ENCODE data around the gene NSMCE1.

Gene NSMCE1

GRCh38 chr16:27195076-27195741 is 73.4 kb downstream of the NSMCE1 start:
- no peak for DNase-seq (ENCODE audit: low read depth in 2 of 2)

DNA sequence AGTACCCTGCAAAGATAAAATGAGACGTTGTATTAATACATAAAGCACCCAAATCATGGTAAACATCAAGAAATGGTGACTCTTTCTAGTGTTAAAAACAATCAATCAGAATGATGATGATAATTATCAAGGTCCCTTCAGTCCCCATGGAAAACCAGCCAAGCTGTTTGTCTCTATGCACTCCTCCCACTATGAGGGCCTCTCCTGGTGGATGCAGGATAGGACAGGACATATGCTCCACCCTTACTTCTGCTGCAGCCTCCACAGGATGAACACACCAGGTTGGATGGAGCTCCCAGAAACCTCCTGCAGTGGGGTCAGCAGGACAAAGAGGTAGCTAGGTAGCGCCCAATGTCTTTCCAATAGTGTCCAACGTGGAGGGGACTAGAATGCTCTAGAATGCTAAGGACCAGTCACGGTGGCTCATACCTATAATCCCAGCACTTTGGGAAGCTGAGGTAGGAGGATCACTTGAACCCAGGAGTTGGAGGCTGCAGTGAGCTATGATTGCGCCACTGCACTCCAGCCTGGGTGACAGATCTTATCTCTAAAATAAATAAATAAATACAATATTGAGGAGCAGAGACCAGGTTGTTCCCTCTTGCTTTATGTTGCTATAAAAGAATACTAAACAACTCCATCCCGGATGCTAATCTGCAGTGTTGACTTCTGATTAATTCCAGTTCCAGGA is 75.1 kb downstream of the NSMCE1 start:
- no peak for DNase-seq (ENCODE audit: low read depth in 2 of 2)

- DNase-seq (ENCODE audit: low read depth in 2 of 2): no peak
These were observed 77.1 kb downstream of the NSMCE1 start for GRCh38 chr16:27191352-27191924.

- DNase-seq (ENCODE audit: low read depth in 2 of 2): no peak
These were observed 78.2 kb downstream of the NSMCE1 start for GRCh38 chr16:27190316-27190871.

GRCh38 chr16:27189335-27189972 is 79.1 kb downstream of the NSMCE1 start:
- no peak for DNase-seq (ENCODE audit: low read depth in 2 of 2)

- DNase-seq (ENCODE audit: low read depth in 2 of 2): no peak
These were observed 79.9 kb downstream of the NSMCE1 start for GRCh38 chr16:27188633-27189032.

- DNase-seq (ENCODE audit: low read depth in 2 of 2): no peak
These were observed 82.8 kb downstream of the NSMCE1 start for GRCh38 chr16:27185776-27186130.

- no peak for DNase-seq (ENCODE audit: low read depth in 2 of 2)
These were observed 85.6 kb downstream of the NSMCE1 start for GRCh38 chr16:27182906-27183405.

DNA sequence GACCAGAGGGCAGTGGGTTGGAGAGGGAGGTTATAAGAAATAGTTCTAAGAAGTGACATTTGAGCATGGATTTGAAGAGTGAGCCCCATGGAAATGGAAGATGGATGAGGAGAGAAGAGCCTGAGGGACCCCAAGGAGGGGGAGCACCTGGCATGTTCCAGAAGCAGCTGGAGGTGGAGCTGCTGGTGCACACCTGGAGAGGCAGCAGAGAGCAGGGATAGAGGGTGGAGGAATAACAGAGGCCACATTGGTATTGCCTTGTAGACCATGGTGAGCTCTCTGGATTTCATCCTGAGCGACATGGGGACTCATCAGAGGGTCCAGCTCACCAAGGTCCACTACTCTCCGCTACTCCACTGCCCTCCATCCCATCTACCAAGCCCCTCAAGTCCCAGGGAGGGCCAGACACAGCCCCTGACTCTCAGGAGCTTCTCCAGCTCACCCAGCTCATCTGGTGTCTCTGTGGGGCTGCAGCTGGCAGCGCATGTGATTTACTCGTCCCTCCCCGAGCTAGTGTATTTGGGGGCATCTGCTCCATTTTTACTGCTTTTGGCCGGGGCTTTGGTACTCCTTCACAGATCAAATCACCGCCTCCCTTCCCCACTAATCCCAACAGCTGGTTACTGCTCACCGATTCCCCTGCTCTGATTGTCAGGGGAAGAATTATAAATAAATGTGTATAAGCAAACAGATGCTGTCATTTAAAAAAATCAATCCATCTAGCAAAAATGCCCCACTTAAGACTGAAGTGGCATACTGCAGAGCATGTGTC is 87.4 kb downstream of the NSMCE1 start:
- no peak for DNase-seq (ENCODE audit: low read depth in 2 of 2)

GRCh38 chr16:27179500-27180072 is 89.0 kb downstream of the NSMCE1 start:
- peak; percentile 65 to 79 for DNase-seq (ENCODE audit: low read depth in 2 of 2)

- DNase-seq (ENCODE audit: low read depth in 2 of 2): no peak
These were observed 91.4 kb downstream of the NSMCE1 start for GRCh38 chr16:27177031-27177774.

DNA sequence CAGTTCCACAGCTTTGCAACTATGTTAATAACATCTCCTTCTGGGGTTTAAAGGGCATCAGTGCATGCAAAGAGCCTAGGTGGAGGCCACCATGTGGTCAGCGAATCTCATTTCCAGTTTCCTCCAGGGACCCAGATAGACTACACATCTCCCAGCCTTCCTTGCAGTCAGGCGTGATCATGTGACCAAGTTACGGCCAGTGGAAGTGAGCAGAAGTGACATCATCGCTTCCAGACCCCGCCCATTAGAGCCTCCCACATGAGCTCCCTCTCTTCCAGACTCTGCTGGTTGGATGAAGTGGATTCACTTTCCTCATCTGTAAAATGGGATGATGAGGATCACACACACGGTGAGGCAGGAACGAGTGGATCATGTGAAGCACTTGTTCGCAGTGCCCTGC is 92.7 kb downstream of the NSMCE1 start:
- no peak for DNase-seq (ENCODE audit: low read depth in 2 of 2)
